Adrenal gland (tissue), 5 donors: ENCODE data around the gene JAZF1.

ENCODE experiments used
- CTCF ChIP-seq, 6 experiments: fragments of 450-650 bp in 4 of 6; fragments of 200-600 bp in 2 of 6; sonication (generic) in 1 of 6; IDR thresholded peaks; 1 replicate in 5 of 6; 2 replicates in 1 of 6; pipeline versions ENCODE4 v1.5.1 to v1.8.0; 2016 to 2021; ENCODE audit warnings: antibody characterized with exemption in 6 of 6, mild to moderate bottlenecking in 2 of 6, moderate library complexity in 1 of 6
- POLR2A ChIP-seq, 2 donors: fragments of 450-650 bp; IDR thresholded peaks; one replicate each; pipeline ENCODE4 v1.6.1; 2017; ENCODE audit warnings: antibody characterized with exemption in 2 of 2, mild to moderate bottlenecking in 2 of 2, moderate library complexity in 1 of 2
- donor health status: DM: no; HTN: no; CAD: no.

GRCh38 chr7:27850531-27850930, 330.1 kb downstream of the JAZF1 start:
- TF ChIP-seq CTCF (IDR thresholded peaks at IDR 0.05) (peak in 5 of 6 experiments; percentile 15 to 47 (median 33)), POLR2A (IDR thresholded peaks at IDR 0.05) (no peak)
